OCI-LY7 (cell line): Measurements from ENCODE around the gene TNIK.

Experiments
- CTCF ChIP-seq: fragments of 200-600 bp; sonication (generic); conservative IDR thresholded peaks from 2 replicates; pipeline ENCODE4 v1.5.1; 2014; ENCODE audit warnings: mild to moderate bottlenecking, antibody characterized with exemption, low read length, moderate library complexity, mixed read lengths
- EZH2phosphoT487 ChIP-seq: fragments of 200-600 bp; sonication (generic); IDR thresholded peaks from 2 replicates; pipeline ENCODE4 v1.6.1; 2018; ENCODE audit warnings: low read depth, borderline replicate concordance, mild to moderate bottlenecking, mixed run types, antibody characterized with exemption, low read length, moderate library complexity, mixed read lengths

- TF ChIP-seq CTCF (no peak), EZH2phosphoT487 (no peak)
These were observed 29.7 kb downstream of the TNIK start for GRCh38 chr3:171430530-171430929.
